Measurements from ENCODE around the gene ADAMTS2.

- TF ChIP-seq POLR2A (IDR thresholded peaks at IDR 0.05; ENCODE audit: low read depth, low read length) (no peak), POLR2AphosphoS5 (IDR thresholded peaks at IDR 0.05; ENCODE audit: insufficient read depth, low read depth, low read length) (no peak), EZH2 (IDR thresholded peaks at IDR 0.05; ENCODE audit: borderline replicate concordance, low read depth, low read length, severe bottlenecking) (no peak), MYC (IDR thresholded peaks at IDR 0.05; ENCODE audit: low read depth, low read length) (no peak)
- TF ChIP-seq, protein P1, sequence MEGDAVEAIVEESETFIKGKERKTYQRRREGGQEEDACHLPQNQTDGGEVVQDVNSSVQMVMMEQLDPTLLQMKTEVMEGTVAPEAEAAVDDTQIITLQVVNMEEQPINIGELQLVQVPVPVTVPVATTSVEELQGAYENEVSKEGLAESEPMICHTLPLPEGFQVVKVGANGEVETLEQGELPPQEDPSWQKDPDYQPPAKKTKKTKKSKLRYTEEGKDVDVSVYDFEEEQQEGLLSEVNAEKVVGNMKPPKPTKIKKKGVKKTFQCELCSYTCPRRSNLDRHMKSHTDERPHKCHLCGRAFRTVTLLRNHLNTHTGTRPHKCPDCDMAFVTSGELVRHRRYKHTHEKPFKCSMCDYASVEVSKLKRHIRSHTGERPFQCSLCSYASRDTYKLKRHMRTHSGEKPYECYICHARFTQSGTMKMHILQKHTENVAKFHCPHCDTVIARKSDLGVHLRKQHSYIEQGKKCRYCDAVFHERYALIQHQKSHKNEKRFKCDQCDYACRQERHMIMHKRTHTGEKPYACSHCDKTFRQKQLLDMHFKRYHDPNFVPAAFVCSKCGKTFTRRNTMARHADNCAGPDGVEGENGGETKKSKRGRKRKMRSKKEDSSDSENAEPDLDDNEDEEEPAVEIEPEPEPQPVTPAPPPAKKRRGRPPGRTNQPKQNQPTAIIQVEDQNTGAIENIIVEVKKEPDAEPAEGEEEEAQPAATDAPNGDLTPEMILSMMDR (IDR thresholded peaks at IDR 0.05; ENCODE audit: extremely low read depth in 1 of 2, insufficient read depth in 1 of 2, low read depth in 1 of 2, low read length in 2 of 2): no peak
Observed at GRCh38 chr5:179381691-179382090, 36.4 kb upstream of the ADAMTS2 start.
